Endothelial cell (in vitro differentiated cells): ENCODE measurements around the gene PLEKHA7. TPM values are rescaled to one million over a fixed set of nuclear protein-coding genes. Genes with fewer than 3 reads are reported as not detected.

Experiments
- DNase-seq: peaks from one replicate; pipeline ENCODE4 v3.0.0; 2021; ENCODE audit warnings: low spot score
- H3K27ac Mint-ChIP-seq: one replicate; pipeline ENCODE4 v1.8.0; 2021; ENCODE audit warnings: mixed read lengths, inconsistent platforms; ENCODE audit not compliant: unreplicated experiment
- H3K27me3 Mint-ChIP-seq: one replicate; pipeline ENCODE4 v1.8.0; 2021; ENCODE audit warnings: mild to moderate bottlenecking, moderate library complexity, mixed read lengths, inconsistent platforms; ENCODE audit not compliant: unreplicated experiment
- H3K36me3 Mint-ChIP-seq: one replicate; pipeline ENCODE4 v1.8.0; 2021; ENCODE audit warnings: mild to moderate bottlenecking, low read depth, mixed read lengths, inconsistent platforms; ENCODE audit not compliant: unreplicated experiment
- H3K4me1 Mint-ChIP-seq: one replicate; pipeline ENCODE4 v1.8.0; 2021; ENCODE audit warnings: mild to moderate bottlenecking, mixed read lengths, inconsistent platforms; ENCODE audit not compliant: unreplicated experiment
- H3K4me3 Mint-ChIP-seq: one replicate; pipeline ENCODE4 v1.8.0; 2021; ENCODE audit warnings: mild to moderate bottlenecking, mixed read lengths, inconsistent platforms; ENCODE audit not compliant: unreplicated experiment
- H3K9me3 Mint-ChIP-seq: one replicate; pipeline ENCODE4 v1.8.0; 2021; ENCODE audit warnings: mixed read lengths, inconsistent platforms; ENCODE audit not compliant: unreplicated experiment
- CTCF ChIP-seq: fragments of 200-600 bp; sonication (generic); IDR thresholded peaks from one replicate; pipeline ENCODE4 v1.5.0; 2021; ENCODE audit warnings: antibody characterized with exemption; ENCODE audit not compliant: unreplicated experiment
- total RNA-seq: library from RNA; stranded (reverse); fragmentation: NEBNext Ultra II Directional; extraction: Animal tissue kit (Norgen Biotek cat#: 25700); gene quantifications from one replicate; pipeline ENCODE4 v1.2.1, GENCODE V29; 2021; ENCODE audit not compliant: unreplicated experiment

PLEKHA7 gene
- total RNA-seq, 1 donor from 2014 or later = 8.2 TPM

GRCh38 chr11:16750417-16750816 lies 263.8 kb downstream of the PLEKHA7 start:
- DNase-seq = no peak
- no peak overlapping the region for H3K4me3 Mint-ChIP-seq
- H3K27me3 Mint-ChIP-seq = peaks cover 1% of the 10 kb centered on the region
- no peaks in the 10 kb centered on the region for H3K4me1 Mint-ChIP-seq
- peaks cover 31% of the 10 kb centered on the region for H3K36me3 Mint-ChIP-seq
- TF ChIP-seq CTCF = no peak
- H3K9me3 Mint-ChIP-seq = no peaks in the 10 kb centered on the region
- H3K27ac Mint-ChIP-seq = peak overlapping the region; percentile 37

- peaks cover 1% of the 10 kb centered on the region for H3K27me3 Mint-ChIP-seq
- H3K4me1 Mint-ChIP-seq = no peaks in the 10 kb centered on the region
- no peaks in the 10 kb centered on the region for H3K9me3 Mint-ChIP-seq
- no peak overlapping the region for H3K27ac Mint-ChIP-seq
- no peak for DNase-seq
- H3K36me3 Mint-ChIP-seq = peaks cover 29% of the 10 kb centered on the region
- no peak overlapping the region for H3K4me3 Mint-ChIP-seq
- TF ChIP-seq CTCF = no peak
These were observed 264.5 kb downstream of the PLEKHA7 start for GRCh38 chr11:16749666-16750065.

GRCh38 chr11:16749092-16749491 lies 265.1 kb downstream of the PLEKHA7 start:
- DNase-seq = no peak
- no peak for TF ChIP-seq CTCF
- Mint-ChIP-seq H3K4me1 (no peaks in the 10 kb centered on the region), H3K4me3 (no peak overlapping the region), H3K9me3 (no peaks in the 10 kb centered on the region), H3K27me3 (peaks cover 1% of the 10 kb centered on the region), H3K36me3 (peaks cover 27% of the 10 kb centered on the region), H3K27ac (no peak overlapping the region)

GRCh38 chr11:16745950-16746605 lies 268.1 kb downstream of the PLEKHA7 start:
- Mint-ChIP-seq H3K4me1 (peaks cover 7% of the 10 kb centered on the region), H3K36me3 (peaks cover 20% of the 10 kb centered on the region), H3K27ac (no peak overlapping the region), H3K27me3 (peaks cover 1% of the 10 kb centered on the region), H3K4me3 (peak overlapping the region; percentile 2), H3K9me3 (no peaks in the 10 kb centered on the region)
- no peak for TF ChIP-seq CTCF
- no peak for DNase-seq

GRCh38 chr11:16744128-16744725 lies 270.0 kb downstream of the PLEKHA7 start:
- no peak for DNase-seq
- Mint-ChIP-seq H3K9me3 (no peaks in the 10 kb centered on the region), H3K4me3 (no peak overlapping the region), H3K36me3 (peaks cover 15% of the 10 kb centered on the region), H3K4me1 (peaks cover 7% of the 10 kb centered on the region), H3K27ac (no peak overlapping the region), H3K27me3 (no peaks in the 10 kb centered on the region)
- TF ChIP-seq CTCF = no peak
